ENCODE results near the gene TINCR.

The TINCR gene

DNA sequence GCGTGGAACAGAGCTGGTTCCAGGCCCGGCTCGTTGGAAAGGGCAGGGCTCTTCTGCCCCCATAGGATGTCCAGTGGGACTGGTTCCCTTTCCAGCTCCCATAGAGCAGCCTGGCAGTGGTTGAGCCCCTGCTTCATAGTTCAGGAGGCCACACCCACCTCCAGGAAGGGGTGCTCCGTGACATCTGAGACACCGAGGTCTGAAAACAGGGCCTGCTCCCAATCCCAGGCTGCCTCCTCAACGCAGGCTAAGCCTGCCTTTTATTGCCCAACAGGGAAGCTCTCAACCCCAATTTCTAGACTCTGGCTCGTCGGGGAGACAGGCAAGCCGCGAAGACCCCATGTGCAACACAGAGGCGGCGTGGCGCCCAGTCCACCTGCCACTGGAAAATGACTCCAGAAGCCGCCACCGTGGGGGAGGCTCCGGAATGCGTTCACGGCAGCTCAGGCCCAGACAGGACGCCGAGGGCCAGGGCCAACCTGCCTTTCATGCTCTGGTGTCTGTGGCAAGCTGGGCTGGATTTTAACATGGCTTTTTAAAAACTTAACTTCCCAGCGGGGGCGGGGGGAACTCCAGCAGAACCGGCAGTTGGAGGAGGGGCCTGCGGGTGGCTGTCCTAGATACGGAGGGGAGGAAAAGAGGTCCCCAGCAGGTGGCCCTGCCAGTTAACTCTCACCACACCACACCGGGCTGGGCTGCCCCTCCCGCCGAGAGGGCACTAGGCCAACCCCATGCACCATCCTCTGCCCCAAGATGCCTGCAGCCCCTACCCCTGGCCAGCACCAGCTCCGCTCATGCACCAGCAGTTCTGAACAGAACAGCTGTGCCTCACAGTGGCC, 17.9 kb upstream of the TINCR start:
- peak overlapping the region in 1 of 2 donors; percentile 69 for H3K4me3 Mint-ChIP-seq

DNA sequence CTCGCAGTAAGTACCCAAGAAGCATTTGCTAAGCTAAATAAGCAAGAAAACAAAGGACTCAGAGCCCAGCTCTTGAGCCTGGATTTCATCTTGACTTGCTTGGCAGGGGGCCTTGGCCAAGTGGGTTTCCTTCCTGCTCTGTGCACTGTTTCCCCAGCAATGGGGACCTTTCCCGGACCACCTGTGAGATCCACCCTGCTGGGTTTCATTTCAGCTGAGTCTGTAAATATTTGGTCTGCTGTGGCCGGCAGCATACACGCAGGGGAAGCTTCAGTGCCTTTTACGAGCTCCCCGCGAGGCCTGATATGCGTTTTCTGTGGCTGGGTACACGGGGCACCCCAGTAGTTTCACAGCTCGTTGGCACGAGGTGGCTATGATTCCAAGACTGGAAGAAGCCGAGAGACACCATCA, 12.4 kb upstream of the TINCR start:
- Mint-ChIP-seq H3K4me1 (ENCODE audit: low read depth in 2 of 2) (peaks cover 8 to 9% of the 10 kb centered on the region in 2 donors), H3K27ac (peak overlapping the region in 1 of 2 donors; percentile 53), H3K36me3 (ENCODE audit: insufficient read depth) (peaks cover 29% of the 10 kb centered on the region), H3K9me3 (no peaks in the 10 kb centered on the region), H3K4me3 (no peak overlapping the region), H3K27me3 (no peaks in the 10 kb centered on the region)
- DNase-seq = no peak
- ATAC-seq (replicated peaks) = no peak

More for the DNA sequence above, 17.9 kb upstream of the TINCR start:
- Mint-ChIP-seq H3K4me1 (ENCODE audit: low read depth in 2 of 2) (peaks cover 8 to 10% of the 10 kb centered on the region in 2 donors), H3K27me3 (no peaks in the 10 kb centered on the region), H3K36me3 (ENCODE audit: insufficient read depth) (peaks cover 65% of the 10 kb centered on the region), H3K27ac (peak overlapping the region in 1 of 2 donors; percentile 94), H3K9me3 (no peaks in the 10 kb centered on the region)
- ATAC-seq (replicated peaks) = peak; percentile 89
- peak in 2 of 3 experiments; percentile 58 to 65 for DNase-seq

DNA sequence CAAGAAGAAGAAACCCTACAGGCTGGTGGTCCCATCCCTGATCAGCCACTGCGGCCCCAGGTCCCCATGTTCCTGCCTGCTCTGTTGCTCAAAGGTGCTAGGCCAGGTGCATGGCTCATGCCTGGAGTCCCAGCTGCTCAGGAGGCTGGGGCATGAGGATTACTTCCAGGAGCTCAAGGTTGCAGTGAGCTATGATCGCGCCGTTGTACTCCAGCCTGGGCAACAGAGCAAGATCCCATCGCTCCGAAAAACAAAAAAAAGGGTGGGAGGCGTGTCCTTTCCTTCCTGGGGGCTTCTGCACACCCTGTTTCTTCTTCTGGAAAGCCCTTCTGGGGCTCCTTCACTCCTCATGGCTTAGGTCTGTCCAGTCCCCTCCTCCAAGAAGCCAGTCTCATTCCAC, 11.9 kb upstream of the TINCR start:
- H3K27ac Mint-ChIP-seq = peak overlapping the region; percentile 52 to 53
- no peaks in the 10 kb centered on the region for H3K27me3 Mint-ChIP-seq
- H3K4me3 Mint-ChIP-seq = no peak overlapping the region
- H3K9me3 Mint-ChIP-seq = no peaks in the 10 kb centered on the region
- peaks cover 8 to 9% of the 10 kb centered on the region in 2 donors for H3K4me1 Mint-ChIP-seq (ENCODE audit: low read depth in 2 of 2)
- ATAC-seq (replicated peaks) (no peak), DNase-seq (no peak)
- peaks cover 26% of the 10 kb centered on the region for H3K36me3 Mint-ChIP-seq (ENCODE audit: insufficient read depth)

DNA sequence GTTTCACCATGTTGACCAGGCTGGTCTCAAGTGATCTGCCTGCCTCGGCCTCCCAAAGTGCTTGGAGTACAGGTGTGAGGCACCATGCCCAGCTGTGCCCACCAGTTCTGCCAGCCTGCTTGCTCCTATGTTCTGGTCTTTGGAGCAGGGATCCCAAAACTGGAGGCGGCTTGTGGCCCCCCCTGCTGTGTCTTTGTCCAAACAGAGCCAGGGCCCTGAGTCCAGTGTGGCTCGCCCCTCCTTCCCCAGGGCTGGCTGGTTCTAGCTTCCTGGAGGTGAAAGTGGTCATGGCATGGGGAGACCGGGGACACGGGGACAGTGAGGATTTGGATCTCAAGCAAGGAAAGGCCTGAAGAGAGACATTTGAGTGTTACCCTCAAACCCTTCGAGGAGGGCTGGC, 11.5 kb upstream of the TINCR start:
- Mint-ChIP-seq H3K36me3 (ENCODE audit: insufficient read depth) (peaks cover 22% of the 10 kb centered on the region), H3K27ac (peak overlapping the region; percentile 52 to 53), H3K9me3 (no peaks in the 10 kb centered on the region), H3K4me3 (no peak overlapping the region), H3K27me3 (no peaks in the 10 kb centered on the region), H3K4me1 (ENCODE audit: low read depth in 2 of 2) (peaks cover 8 to 9% of the 10 kb centered on the region in 2 donors)
- DNase-seq = no peak
- ATAC-seq (replicated peaks) = no peak

DNA sequence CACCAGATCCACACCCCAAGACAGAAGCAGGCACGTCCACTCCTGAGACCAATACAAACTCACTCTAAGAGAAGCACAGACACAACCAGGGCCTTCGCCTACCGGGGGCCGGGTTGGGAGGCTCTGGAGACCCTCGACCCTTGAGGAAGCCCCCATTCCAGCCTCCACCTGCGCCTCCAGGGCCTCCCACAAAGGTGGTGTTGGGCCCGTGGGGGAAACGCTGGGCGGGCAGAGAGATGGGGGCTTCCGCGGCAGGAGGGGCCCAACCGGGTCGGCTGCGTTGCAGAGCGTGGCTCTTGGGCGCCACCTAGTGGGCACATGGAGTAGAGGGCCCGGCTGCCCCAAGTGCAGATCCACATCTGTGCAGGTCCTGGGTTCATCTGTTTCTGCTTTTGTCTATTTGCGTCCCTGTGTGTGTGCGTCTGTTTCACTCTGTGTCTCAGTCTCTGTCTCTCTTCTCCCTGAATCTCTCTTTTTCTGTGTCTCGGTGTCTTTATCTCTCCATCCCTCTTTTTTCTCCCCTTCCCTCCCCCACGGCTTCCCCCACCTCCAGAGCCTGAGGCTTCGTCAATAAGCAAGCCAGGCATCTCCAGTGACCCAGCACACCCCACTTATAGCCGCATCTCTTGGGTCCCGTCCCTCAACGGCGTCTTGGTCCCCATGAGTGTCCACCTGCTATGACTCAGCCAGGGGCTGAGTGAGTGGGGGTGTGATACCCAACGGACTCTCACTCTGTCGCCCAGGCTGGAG, 10.5 kb upstream of the TINCR start:
- peak; percentile 93 for ATAC-seq (replicated peaks)
- DNase-seq = peak; percentile 68 to 71 (median 68)
- Mint-ChIP-seq H3K27ac (peak overlapping the region in 1 of 2 donors; percentile 77), H3K27me3 (no peaks in the 10 kb centered on the region), H3K4me1 (ENCODE audit: low read depth in 2 of 2) (peaks cover 8 to 9% of the 10 kb centered on the region in 2 donors), H3K36me3 (ENCODE audit: insufficient read depth) (peaks cover 14% of the 10 kb centered on the region), H3K4me3 (peak overlapping the region; percentile 3 to 44), H3K9me3 (no peaks in the 10 kb centered on the region)

DNA sequence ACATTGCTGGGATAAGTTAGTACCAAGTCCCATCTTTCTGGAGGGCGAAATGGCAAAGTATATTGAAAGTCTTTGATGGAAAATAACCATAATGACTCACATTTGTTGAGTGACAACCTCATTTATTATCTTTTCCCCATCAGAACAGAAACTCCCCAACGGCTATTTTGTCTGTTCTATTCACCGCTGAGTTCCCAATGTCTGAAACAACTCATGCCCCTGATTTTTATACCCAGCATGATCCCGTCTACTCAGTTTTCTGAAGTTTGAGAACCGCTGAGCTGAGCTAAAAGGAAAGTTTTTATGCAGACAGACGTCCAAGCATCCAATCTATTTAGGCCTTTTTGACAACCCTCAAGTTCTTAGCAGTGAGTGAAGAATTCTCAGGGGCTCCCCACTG, 7.8 kb upstream of the TINCR start:
- H3K9me3 Mint-ChIP-seq = no peaks in the 10 kb centered on the region
- H3K4me1 Mint-ChIP-seq (ENCODE audit: low read depth in 2 of 2) = peaks cover 8 to 9% of the 10 kb centered on the region in 2 donors
- no peak overlapping the region for H3K27ac Mint-ChIP-seq
- H3K4me3 Mint-ChIP-seq = no peak overlapping the region
- ATAC-seq (replicated peaks) (no peak), DNase-seq (no peak)
- no peaks in the 10 kb centered on the region for H3K27me3 Mint-ChIP-seq
- H3K36me3 Mint-ChIP-seq (ENCODE audit: insufficient read depth) = peaks cover 6% of the 10 kb centered on the region

DNA sequence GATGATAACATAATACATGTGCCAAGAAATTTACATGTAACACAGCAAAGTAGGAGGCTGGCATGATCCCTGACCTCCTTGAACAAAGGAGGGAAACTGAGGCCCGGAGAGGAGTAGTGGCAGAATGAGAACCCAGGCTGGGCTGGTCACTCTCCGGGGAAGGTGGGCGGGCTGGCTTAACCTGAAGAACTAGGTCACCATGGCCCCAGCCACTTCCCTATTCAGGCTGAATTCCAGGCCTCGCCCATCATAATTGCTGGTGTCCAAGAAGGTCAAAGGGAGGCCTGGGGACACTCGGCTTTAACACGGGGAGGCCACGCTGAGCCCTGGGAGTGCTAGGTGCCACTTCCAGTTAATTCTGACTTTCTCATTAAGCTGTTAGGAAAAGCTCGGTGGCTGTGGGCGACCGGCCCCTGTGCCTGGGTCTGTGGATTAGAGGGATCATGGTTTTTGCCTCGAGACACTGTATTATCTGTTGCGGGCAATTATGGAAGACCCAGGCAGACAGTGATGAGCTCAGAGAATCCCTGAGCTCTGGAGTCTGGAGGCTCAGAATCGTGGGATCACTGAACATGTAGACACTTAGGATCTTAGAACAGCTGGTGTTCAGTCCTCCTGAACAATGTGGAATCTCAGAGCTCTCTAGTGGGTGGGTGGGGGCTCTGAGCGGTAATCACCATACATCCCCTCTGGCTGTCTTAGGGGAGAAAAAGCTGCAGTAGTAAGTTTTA, 5.0 kb upstream of the TINCR start:
- ATAC-seq (replicated peaks) (no peak), DNase-seq (no peak)
- no peaks in the 10 kb centered on the region for H3K9me3 Mint-ChIP-seq
- H3K36me3 Mint-ChIP-seq (ENCODE audit: insufficient read depth) = peaks cover 4% of the 10 kb centered on the region
- H3K27me3 Mint-ChIP-seq = peaks cover 0 to 6% of the 10 kb centered on the region in 2 donors
- H3K4me3 Mint-ChIP-seq = no peak overlapping the region
- peaks cover 0 to under 1% of the 10 kb centered on the region in 2 donors for H3K4me1 Mint-ChIP-seq (ENCODE audit: low read depth in 2 of 2)
- no peak overlapping the region for H3K27ac Mint-ChIP-seq

DNA sequence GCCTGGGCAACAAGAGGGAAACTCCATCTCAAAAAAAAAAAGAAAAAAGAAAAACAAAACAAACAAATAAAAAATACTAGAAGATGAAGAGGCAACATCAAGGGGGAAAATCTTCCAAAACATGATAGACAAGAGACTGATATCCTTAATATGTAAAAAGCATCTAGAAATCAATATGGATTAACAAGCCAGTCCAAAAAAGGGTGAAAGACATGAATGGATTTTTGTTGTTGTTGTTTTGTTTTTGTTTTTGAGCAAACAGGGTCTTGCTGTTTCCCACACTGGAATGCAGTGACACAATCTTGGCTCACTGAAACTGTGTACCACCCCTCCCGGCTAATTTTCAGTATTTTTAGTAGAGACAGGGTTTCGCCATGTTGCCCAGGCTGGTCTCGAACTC, 4.0 kb upstream of the TINCR start:
- no peak overlapping the region for H3K27ac Mint-ChIP-seq
- H3K4me1 Mint-ChIP-seq (ENCODE audit: low read depth in 2 of 2) = no peaks in the 10 kb centered on the region
- H3K27me3 Mint-ChIP-seq = peaks cover 0 to 6% of the 10 kb centered on the region in 2 donors
- peaks cover 3% of the 10 kb centered on the region for H3K36me3 Mint-ChIP-seq (ENCODE audit: insufficient read depth)
- DNase-seq (no peak), ATAC-seq (replicated peaks) (no peak)
- H3K4me3 Mint-ChIP-seq = no peak overlapping the region
- no peaks in the 10 kb centered on the region for H3K9me3 Mint-ChIP-seq

DNA sequence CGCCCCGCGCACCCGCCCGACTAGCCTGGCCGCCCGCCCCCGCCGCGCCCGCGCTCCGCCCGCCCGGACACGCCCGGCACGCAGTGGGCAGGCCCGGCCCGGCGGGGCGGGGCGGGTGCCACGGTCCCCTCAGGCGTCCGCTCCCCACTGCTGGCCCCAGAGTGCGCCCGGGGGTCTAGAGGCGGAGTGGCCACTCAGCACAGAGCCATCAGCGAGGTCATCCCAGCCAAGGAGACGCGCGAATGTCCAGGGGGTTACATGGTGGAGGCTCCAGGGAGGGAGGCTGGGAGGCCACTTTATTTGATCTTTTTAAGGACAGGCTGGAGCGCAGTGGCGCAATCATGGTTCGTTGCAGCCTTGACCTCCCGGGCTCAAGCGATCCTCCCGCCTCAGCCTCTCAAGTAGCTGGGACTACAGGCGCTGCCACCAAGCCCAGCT, 236 bp upstream of the TINCR start:
- Mint-ChIP-seq H3K27me3 (peaks cover 5 to 6% of the 10 kb centered on the region in 2 donors), H3K9me3 (no peaks in the 10 kb centered on the region), H3K4me1 (ENCODE audit: low read depth in 2 of 2) (no peaks in the 10 kb centered on the region), H3K4me3 (no peak overlapping the region), H3K36me3 (ENCODE audit: insufficient read depth) (peaks cover 3% of the 10 kb centered on the region), H3K27ac (no peak overlapping the region)
- DNase-seq (no peak), ATAC-seq (replicated peaks) (no peak)

DNA sequence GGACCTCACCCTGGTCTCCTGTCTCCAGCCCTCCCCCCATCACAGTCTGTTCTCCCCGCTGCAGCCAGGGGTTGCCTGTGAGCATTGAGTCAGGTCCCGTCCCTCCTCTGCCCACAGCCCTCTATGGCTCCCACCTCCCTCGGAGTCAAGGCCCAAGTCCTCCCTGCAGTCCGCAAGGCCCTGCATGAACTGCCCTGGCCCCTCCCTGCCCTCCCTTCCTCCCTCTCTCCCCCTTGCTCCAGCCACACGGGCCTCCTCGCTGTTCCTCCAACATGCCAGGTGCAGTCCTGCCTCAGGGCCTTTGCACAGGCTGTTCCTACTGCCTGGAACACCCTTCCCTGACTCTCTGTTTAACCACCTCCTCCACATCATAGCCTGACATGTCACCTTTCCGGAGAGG, 2.8 kb downstream of the TINCR start:
- no peak for ATAC-seq (replicated peaks)
- Mint-ChIP-seq H3K27ac (no peak overlapping the region), H3K27me3 (peaks cover 6 to 33% of the 10 kb centered on the region in 2 donors), H3K36me3 (ENCODE audit: insufficient read depth) (peaks cover 7% of the 10 kb centered on the region), H3K9me3 (no peaks in the 10 kb centered on the region), H3K4me3 (no peak overlapping the region), H3K4me1 (ENCODE audit: low read depth in 2 of 2) (no peaks in the 10 kb centered on the region)
- DNase-seq = no peak

DNA sequence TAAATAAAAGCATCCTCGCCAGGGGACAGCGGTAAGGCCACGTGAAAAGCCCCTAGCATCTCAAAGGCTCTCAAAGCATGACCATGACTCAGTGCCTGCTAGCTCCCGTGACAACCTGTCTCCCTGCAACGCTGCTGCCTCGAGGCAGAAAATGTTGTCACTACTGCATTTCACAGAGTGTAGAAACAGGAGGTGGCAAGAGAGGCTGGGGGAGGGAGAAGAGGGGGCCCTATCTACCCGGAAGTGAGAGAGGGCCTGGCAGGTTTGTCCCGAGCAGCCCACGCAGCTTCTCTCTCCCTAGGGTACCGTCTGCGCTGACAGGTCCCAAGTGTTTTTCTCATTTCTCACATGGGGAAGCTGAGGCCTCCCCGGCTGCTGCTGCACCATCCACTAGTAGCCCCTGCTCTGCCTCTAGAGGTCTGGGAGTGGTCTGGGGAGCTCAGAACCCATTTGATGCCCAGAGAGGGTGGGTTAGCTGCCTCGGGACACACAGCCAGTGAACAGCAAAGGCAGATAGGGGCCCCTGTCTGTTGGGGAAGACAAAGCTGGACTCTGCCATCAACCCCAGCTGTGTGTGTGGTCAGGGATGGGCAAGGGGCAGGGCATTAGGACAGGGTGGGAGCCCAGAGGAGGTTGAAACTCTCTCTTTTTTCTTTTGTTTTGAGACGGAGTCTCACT, 3.7 kb downstream of the TINCR start:
- H3K9me3 Mint-ChIP-seq = no peaks in the 10 kb centered on the region
- DNase-seq (no peak), ATAC-seq (replicated peaks) (no peak)
- H3K27ac Mint-ChIP-seq = no peak overlapping the region
- no peaks in the 10 kb centered on the region for H3K4me1 Mint-ChIP-seq (ENCODE audit: low read depth in 2 of 2)
- no peak overlapping the region for H3K4me3 Mint-ChIP-seq
- peaks cover 2 to 33% of the 10 kb centered on the region in 2 donors for H3K27me3 Mint-ChIP-seq
- H3K36me3 Mint-ChIP-seq (ENCODE audit: insufficient read depth) = peaks cover 7% of the 10 kb centered on the region

DNA sequence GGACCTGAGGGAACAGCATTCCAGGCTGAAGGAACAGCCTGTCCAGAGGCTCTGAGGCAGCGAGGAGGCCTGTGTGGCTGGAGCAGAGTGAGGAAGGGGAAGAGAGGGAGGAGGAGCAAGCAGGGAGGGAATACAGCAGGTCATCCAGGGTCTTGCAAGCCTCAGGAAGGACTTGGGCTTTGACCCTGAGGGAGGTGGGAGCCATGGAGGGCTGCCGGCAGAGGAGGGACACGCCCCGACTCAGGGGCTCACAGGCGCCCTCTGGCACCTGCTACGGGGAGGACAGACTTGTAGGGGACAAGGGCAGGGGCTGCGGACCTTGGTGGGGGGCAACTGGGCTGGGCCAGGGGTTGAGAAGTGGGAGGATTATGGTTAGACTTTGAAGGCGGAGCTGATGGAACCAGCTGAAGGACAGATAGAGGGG, 4.7 kb downstream of the TINCR start:
- Mint-ChIP-seq H3K36me3 (ENCODE audit: insufficient read depth) (peaks cover 5% of the 10 kb centered on the region), H3K4me1 (ENCODE audit: low read depth in 2 of 2) (no peaks in the 10 kb centered on the region), H3K27me3 (peaks cover 6 to 43% of the 10 kb centered on the region in 2 donors), H3K9me3 (no peaks in the 10 kb centered on the region), H3K27ac (no peak overlapping the region), H3K4me3 (no peak overlapping the region)
- ATAC-seq (replicated peaks) (no peak), DNase-seq (no peak)

DNA sequence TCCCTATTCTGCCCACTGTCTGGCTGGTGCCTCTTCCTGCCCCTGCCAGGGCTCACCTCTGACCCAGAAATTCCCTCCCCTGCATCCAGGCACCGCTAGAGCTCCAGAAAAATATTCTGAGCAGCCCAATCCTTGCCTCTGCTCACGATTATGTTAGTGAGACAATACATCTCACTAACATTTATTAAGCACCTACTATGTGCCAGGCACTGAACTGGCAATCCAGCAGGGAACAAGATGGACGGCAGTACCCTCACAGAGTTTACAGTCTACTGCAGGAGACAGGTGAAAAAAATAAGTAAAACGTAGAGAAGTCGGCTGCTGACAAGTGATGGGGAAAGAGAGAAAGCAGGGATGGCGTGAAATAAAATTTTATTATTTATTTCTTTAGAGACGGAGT, 5.5 kb downstream of the TINCR start:
- peaks cover 12 to 50% of the 10 kb centered on the region in 2 donors for H3K27me3 Mint-ChIP-seq
- no peak for DNase-seq
- ATAC-seq (replicated peaks) = no peak
- H3K4me3 Mint-ChIP-seq = no peak overlapping the region
- no peak overlapping the region for H3K27ac Mint-ChIP-seq
- H3K36me3 Mint-ChIP-seq (ENCODE audit: insufficient read depth) = peaks cover 5% of the 10 kb centered on the region
- H3K9me3 Mint-ChIP-seq = no peaks in the 10 kb centered on the region
- H3K4me1 Mint-ChIP-seq (ENCODE audit: low read depth in 2 of 2) = no peaks in the 10 kb centered on the region

All from effector memory CD8-positive, alpha-beta T cell (primary cell).